ENCODE results near the gene UVRAG. TPM values are rescaled to one million over a fixed set of nuclear protein-coding genes. Genes with fewer than 3 reads are reported as not detected.

UVRAG gene
- total RNA-seq, 2 experiments from 2014 or later = 15.9 to 18.3 TPM

- Mint-ChIP-seq H3K9me3 (no peaks in the 10 kb centered on the region), H3K4me3 (no peak overlapping the region), H3K27me3 (ENCODE audit: low read depth) (no peaks in the 10 kb centered on the region), H3K36me3 (ENCODE audit: low read depth) (no peaks in the 10 kb centered on the region), H3K4me1 (ENCODE audit: low read depth) (peaks cover 13% of the 10 kb centered on the region), H3K27ac (peak overlapping the region; percentile 51)
- intact Hi-C loops (cut with micrococcal nuclease) = loop anchor here (1.0 to 10.0 kb wide), 5 partner anchors 40 to 631 kb away; partner anchors contain the start of genes DGAT2, GVQW3, RPS3 and THAP12
- CTCF ChIA-PET = interaction anchor here (0.6 to 2.8 kb wide), 5 partner anchors 11 to 881 kb away, joined by 3 to 12 read pairs (median 4); no protein-coding TSS in a partner anchor
- no peak for DNase-seq
These were observed 1.4 kb upstream of the UVRAG start for GRCh38 chr11:75813622-75814039.

GRCh38 chr11:75814363-75814676, 690 bp upstream of the UVRAG start:
- DNase-seq = no peak
- Mint-ChIP-seq H3K27me3 (ENCODE audit: low read depth) (no peaks in the 10 kb centered on the region), H3K36me3 (ENCODE audit: low read depth) (no peaks in the 10 kb centered on the region), H3K9me3 (no peaks in the 10 kb centered on the region), H3K4me1 (ENCODE audit: low read depth) (peaks cover 19% of the 10 kb centered on the region), H3K27ac (peak overlapping the region; percentile 90), H3K4me3 (no peak overlapping the region)
- intact Hi-C loops (cut with micrococcal nuclease) = loop anchor here (1.0 to 10.0 kb wide), 5 partner anchors 41 to 630 kb away; partner anchors contain the start of genes DGAT2, GVQW3, RPS3 and THAP12
- CTCF ChIA-PET = interaction anchor here (0.6 to 2.8 kb wide), 6 partner anchors 8 to 338 kb away, joined by 3 to 12 read pairs (median 3); no protein-coding TSS in a partner anchor

DNA sequence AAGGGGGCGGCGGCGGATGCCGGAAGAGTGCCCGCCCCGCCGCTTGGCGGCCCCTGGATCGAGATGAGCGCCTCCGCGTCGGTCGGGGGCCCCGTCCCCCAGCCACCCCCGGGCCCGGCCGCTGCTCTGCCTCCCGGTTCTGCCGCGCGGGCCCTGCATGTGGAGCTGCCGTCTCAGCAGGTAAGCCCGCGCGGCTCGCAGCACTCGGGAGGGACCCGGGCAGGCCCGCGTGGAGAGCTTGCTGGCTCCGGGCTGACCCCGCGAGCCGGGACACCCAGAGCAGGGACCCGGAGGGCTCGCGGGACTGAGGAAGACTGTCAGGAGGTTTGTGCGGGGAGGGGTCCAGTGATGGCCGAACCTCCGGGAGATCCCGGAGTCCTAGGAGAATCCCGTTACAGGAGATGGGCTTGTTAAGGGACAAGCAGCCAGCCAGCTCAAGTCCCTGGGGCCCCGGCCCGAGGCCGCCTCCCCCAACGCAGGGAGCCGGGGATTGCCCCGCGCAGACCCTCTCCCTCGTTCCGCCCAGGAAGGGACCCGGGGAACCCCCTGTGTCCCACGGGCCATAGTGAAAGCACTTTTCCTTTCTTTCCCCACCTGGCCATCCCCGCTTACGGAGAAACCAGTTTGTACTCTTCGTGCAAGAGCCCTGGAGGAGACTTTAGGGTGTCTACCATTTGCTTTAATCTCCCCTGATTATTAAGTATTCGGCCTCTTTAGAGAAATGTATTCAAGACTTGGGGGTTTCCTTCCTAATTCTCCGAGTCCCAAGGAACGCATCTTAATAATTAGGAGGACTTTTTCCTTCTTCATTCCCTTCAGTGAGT, 547 bp downstream of the UVRAG start:
- intact Hi-C loops (cut with micrococcal nuclease) = loop anchor here (1.0 to 10.0 kb wide), 5 partner anchors 52 to 565 kb away; partner anchors contain the start of genes GVQW3, MAP6, RPS3 and THAP12

DNA sequence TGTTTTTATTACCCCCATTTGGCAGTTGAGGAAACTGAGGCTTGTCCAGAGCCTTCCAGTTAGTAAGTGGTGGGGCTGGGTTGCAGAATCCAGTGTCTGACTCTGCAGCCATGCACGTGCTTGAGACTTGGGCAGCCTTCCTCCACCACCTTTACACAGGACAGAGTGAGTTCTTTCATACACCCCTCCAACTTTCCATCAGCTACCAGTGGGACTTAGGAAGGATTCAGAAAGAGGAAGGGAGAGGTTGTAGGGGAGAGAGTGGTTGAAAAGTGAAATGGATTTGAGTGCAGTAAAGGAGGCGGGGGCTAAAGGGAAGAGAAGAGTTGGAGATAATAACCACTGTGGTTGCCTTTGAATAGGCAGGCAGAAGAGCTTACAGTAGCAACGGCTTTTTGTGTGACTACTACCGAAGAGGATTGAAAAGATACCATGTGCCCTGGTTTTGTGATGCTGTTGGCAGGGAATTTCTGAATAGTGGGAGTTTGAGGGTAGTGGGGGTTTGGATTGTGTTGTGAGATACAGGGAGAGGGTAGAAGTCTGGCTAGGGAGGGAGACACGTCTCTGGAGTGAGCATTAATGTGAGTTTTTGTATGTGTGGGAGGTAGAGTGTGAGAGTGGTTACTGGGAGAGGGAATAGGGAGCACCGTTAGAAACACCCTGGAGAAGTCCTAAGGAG, 1.7 kb downstream of the UVRAG start:
- Mint-ChIP-seq H3K27me3 (ENCODE audit: low read depth) (no peaks in the 10 kb centered on the region), H3K9me3 (no peaks in the 10 kb centered on the region), H3K4me3 (no peak overlapping the region), H3K27ac (no peak overlapping the region), H3K36me3 (ENCODE audit: low read depth) (no peaks in the 10 kb centered on the region), H3K4me1 (ENCODE audit: low read depth) (peaks cover 28% of the 10 kb centered on the region)
- intact Hi-C loops (cut with micrococcal nuclease) = loop anchor here (10.0 kb wide), 1 partner anchor 422 kb away; the partner anchor contains the start of gene RPS3
- CTCF ChIA-PET = interaction anchor here (1.2 to 2.4 kb wide), 2 partner anchors 14 to 50 kb away, joined by 5 to 12 read pairs; no protein-coding TSS in a partner anchor
- no peak for DNase-seq

More for the DNA sequence above, 547 bp downstream of the UVRAG start:
- H3K4me3 Mint-ChIP-seq = no peak overlapping the region
- H3K27ac Mint-ChIP-seq = peak overlapping the region; percentile 90
- H3K36me3 Mint-ChIP-seq (ENCODE audit: low read depth) = no peaks in the 10 kb centered on the region
- H3K27me3 Mint-ChIP-seq (ENCODE audit: low read depth) = no peaks in the 10 kb centered on the region
- CTCF ChIA-PET = interaction anchor here (1.0 to 2.4 kb wide), 2 partner anchors 13 to 52 kb away, joined by 3 to 12 read pairs; no protein-coding TSS in a partner anchor
- peak; percentile 43 for DNase-seq
- peaks cover 21% of the 10 kb centered on the region for H3K4me1 Mint-ChIP-seq (ENCODE audit: low read depth)
- H3K9me3 Mint-ChIP-seq = no peaks in the 10 kb centered on the region

GRCh38 chr11:75820645-75821044, 5.6 kb downstream of the UVRAG start:
- DNase-seq = peak; percentile 8
- intact Hi-C loops (cut with micrococcal nuclease) = no loop called here
- Mint-ChIP-seq H3K4me1 (ENCODE audit: low read depth) (peaks cover 34% of the 10 kb centered on the region), H3K4me3 (no peak overlapping the region), H3K9me3 (no peaks in the 10 kb centered on the region), H3K36me3 (ENCODE audit: low read depth) (peaks cover 7% of the 10 kb centered on the region), H3K27ac (no peak overlapping the region), H3K27me3 (ENCODE audit: low read depth) (no peaks in the 10 kb centered on the region)
- CTCF ChIA-PET = interaction anchor here (0.6 kb wide), 2 partner anchors 17 to 601 kb away, joined by 3 read pairs; no protein-coding TSS in a partner anchor

- no peak overlapping the region for H3K27ac Mint-ChIP-seq
- intact Hi-C loops (cut with micrococcal nuclease) = no loop called here
- no peak overlapping the region for H3K4me3 Mint-ChIP-seq
- CTCF ChIA-PET = interaction anchor here (0.7 kb wide), 1 partner anchor 18 kb away, joined by 3 read pairs; no protein-coding TSS in a partner anchor
- H3K4me1 Mint-ChIP-seq (ENCODE audit: low read depth) = peaks cover 34% of the 10 kb centered on the region
- H3K9me3 Mint-ChIP-seq = no peaks in the 10 kb centered on the region
- no peak for DNase-seq
- H3K36me3 Mint-ChIP-seq (ENCODE audit: low read depth) = peaks cover 7% of the 10 kb centered on the region
- no peaks in the 10 kb centered on the region for H3K27me3 Mint-ChIP-seq (ENCODE audit: low read depth)
These were observed 6.2 kb downstream of the UVRAG start for GRCh38 chr11:75821202-75821601.

GRCh38 chr11:75822541-75822940, 7.5 kb downstream of the UVRAG start:
- peaks cover 9% of the 10 kb centered on the region for H3K36me3 Mint-ChIP-seq (ENCODE audit: low read depth)
- peaks cover 38% of the 10 kb centered on the region for H3K4me1 Mint-ChIP-seq (ENCODE audit: low read depth)
- H3K27ac Mint-ChIP-seq = no peak overlapping the region
- H3K9me3 Mint-ChIP-seq = no peaks in the 10 kb centered on the region
- no peak overlapping the region for H3K4me3 Mint-ChIP-seq
- CTCF ChIA-PET = interaction anchor here (0.6 kb wide), 1 partner anchor 623 kb away, joined by 3 read pairs; no protein-coding TSS in a partner anchor
- DNase-seq = no peak
- no peaks in the 10 kb centered on the region for H3K27me3 Mint-ChIP-seq (ENCODE audit: low read depth)
- intact Hi-C loops (cut with micrococcal nuclease) = no loop called here

- DNase-seq = no peak
- Mint-ChIP-seq H3K27me3 (ENCODE audit: low read depth) (no peaks in the 10 kb centered on the region), H3K9me3 (no peaks in the 10 kb centered on the region), H3K4me1 (ENCODE audit: low read depth) (peaks cover 35% of the 10 kb centered on the region), H3K4me3 (no peak overlapping the region), H3K27ac (no peak overlapping the region), H3K36me3 (ENCODE audit: low read depth) (peaks cover 9% of the 10 kb centered on the region)
- intact Hi-C loops (cut with micrococcal nuclease) = no loop called here
- CTCF ChIA-PET = interaction anchor here (0.7 kb wide), 1 partner anchor 329 kb away, joined by 3 read pairs; no protein-coding TSS in a partner anchor
These were observed 8.4 kb downstream of the UVRAG start for GRCh38 chr11:75823415-75823814.

GRCh38 chr11:75823946-75824345, 8.9 kb downstream of the UVRAG start:
- no peaks in the 10 kb centered on the region for H3K27me3 Mint-ChIP-seq (ENCODE audit: low read depth)
- no peaks in the 10 kb centered on the region for H3K9me3 Mint-ChIP-seq
- H3K4me3 Mint-ChIP-seq = no peak overlapping the region
- intact Hi-C loops (cut with micrococcal nuclease) = no loop called here
- CTCF ChIA-PET = no interaction called here
- H3K4me1 Mint-ChIP-seq (ENCODE audit: low read depth) = peaks cover 32% of the 10 kb centered on the region
- H3K36me3 Mint-ChIP-seq (ENCODE audit: low read depth) = peaks cover 9% of the 10 kb centered on the region
- no peak overlapping the region for H3K27ac Mint-ChIP-seq
- DNase-seq = no peak

DNA sequence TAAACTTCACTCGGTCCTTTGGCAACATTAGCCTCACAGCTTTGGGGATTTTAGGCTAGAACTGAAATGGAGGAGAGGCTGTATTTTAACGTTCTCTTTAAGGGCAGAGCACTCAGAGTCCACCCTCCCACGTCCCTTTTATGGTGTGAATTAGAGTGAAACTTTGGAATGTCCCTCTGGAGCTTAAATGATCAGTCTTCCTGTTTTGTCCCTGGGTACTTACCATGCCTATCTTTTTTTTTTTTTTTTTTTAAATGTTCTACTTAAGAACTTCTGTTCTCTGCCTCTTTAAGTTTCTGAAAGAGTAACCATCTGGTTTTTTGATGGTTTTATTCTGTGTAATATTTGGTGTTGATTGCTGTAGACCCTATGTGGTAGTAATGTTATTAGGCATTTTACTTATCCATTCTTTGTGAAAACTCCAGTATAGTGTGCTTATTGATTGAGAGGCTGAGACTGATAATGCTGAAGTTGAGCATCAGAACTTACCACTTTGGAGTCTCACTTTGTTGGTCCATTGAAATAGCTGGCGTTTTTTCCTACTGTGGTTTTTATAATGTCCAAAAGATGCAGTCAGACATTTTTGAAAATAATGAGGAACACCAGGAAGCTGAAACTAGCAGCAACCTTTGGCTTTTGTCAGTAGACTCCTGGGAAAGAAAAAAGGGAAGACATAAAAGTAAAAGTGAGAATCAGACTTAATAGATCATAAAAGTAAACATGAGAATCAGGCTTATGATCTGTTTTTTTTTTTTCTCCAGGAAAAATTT, 11.6 kb downstream of the UVRAG start:
- CTCF ChIA-PET = interaction anchor here (0.7 kb wide), 2 partner anchors 42 to 72 kb away, joined by 3 to 4 read pairs; no protein-coding TSS in a partner anchor
- peaks cover 9% of the 10 kb centered on the region for H3K36me3 Mint-ChIP-seq (ENCODE audit: low read depth)
- DNase-seq = no peak
- intact Hi-C loops (cut with micrococcal nuclease) = no loop called here
- no peaks in the 10 kb centered on the region for H3K27me3 Mint-ChIP-seq (ENCODE audit: low read depth)
- H3K4me3 Mint-ChIP-seq = no peak overlapping the region
- H3K4me1 Mint-ChIP-seq (ENCODE audit: low read depth) = peaks cover 20% of the 10 kb centered on the region
- H3K27ac Mint-ChIP-seq = no peak overlapping the region
- H3K9me3 Mint-ChIP-seq = no peaks in the 10 kb centered on the region

- H3K4me1 Mint-ChIP-seq (ENCODE audit: low read depth) = peaks cover 18% of the 10 kb centered on the region
- intact Hi-C loops (cut with micrococcal nuclease) = no loop called here
These were observed 12.6 kb downstream of the UVRAG start for GRCh38 chr11:75827562-75827961.

More at GRCh38 chr11:75827562-75827961, 12.6 kb downstream of the UVRAG start:
- CTCF ChIA-PET = no interaction called here
- Mint-ChIP-seq H3K4me3 (no peak overlapping the region), H3K36me3 (ENCODE audit: low read depth) (peaks cover 7% of the 10 kb centered on the region), H3K27ac (no peak overlapping the region), H3K9me3 (no peaks in the 10 kb centered on the region), H3K27me3 (ENCODE audit: low read depth) (no peaks in the 10 kb centered on the region)
- no peak for DNase-seq

All from activated naive CD4-positive, alpha-beta T cell treated with anti-CD3 and anti-CD28 coated beads for 36 hours (primary cell).